Measurements from ENCODE around the gene ANKRD1. TPM values are rescaled to one million over a fixed set of nuclear protein-coding genes. Genes with fewer than 3 reads are reported as not detected.
"Not testable (repeated sequence)": the region's sequence is repeated elsewhere in the genome, so short reads cannot be mapped to it uniquely, and the experiment has no call there.

ANKRD1 gene
- total and polyA plus RNA-seq, 11 donors: 1,315 to 9,579 (median 4,181) TPM

DNA sequence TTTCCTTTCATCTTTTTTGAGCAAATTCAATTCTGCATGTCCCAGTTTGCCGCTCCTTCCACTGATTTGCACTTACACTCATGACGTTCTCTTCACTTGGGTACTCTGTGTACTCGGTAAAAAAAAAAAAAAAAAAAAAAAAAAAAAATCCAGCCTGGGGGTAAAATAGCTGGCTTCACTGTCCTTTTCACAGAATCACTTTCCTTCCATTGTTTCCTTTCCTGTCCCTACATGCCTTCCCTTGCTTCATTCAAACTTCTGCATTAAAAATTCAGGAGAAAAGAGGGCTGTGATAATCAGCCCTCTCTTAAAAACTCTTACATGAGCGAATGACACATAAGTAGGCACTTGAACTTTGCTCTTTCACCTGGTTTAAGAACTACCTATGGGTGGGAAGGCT is 8.7 kb downstream of the ANKRD1 start:
- peak in 1 of 4 donors; percentile 2 for ATAC-seq

DNA sequence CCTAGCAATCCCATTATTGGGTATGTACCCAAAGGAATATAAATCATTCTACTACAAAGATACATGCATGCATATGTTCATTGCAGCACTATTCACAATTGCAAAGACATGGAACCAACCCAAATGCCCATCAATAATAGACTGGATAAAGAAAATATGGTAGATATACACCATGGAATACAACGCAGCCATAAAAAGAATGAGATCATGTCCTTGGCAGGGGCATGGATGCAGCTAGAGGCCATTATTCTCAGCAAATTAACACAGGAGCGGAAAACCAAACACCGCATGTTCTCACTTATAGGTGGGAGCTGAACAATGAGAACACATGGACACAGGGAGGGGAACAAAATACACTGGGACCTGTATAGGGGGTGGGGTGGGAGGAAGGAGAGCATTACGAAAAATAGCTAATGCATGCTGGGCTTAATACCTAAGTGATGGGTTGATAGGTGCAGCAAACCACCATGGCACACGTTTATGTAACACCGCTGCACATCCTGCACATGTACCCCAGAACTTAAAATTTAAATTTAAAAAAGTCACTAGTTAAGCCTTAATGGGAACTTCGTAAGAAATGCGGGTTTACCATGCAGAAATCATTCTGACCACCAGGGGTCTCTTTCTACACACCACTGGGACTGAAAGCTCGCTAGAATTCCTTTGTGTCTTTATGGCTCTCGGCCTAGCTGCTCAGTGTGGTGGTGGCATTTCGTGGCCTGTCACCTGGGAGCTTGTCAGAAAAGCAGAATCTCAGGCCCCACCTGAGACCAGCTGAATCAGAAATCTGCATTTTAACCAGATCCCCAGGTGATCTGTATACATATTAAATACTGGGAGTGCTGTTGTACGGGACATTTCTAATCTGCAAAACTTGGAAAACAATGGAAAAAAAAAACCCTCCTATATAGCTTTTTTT is 9.5 kb downstream of the ANKRD1 start:
- Histone ChIP-seq H3K4me1 (peaks cover 0 to 6% (median 0%) of the 10 kb centered on the region in 12 donors), H3K27ac (peak overlapping the region in 4 of 12 donors; percentile 1 to 36 (median 10)), H3K36me3 (peaks cover 0 to 38% (median 10%) of the 10 kb centered on the region in 9 donors), H3K9me3 (no peaks in the 10 kb centered on the region), H3K27me3 (no peaks in the 10 kb centered on the region), H3K4me3 (no peak overlapping the region)
- ATAC-seq (peak; percentile 51 to 84 (median 70)), DNase-seq (peak in 4 of 5 donors; percentile 59 to 69 (median 62))
- intact Hi-C loops (cut with DNase I): loop anchor here (1.0 to 10.0 kb wide), 8 partner anchors 53 to 341 kb away; no protein-coding TSS in a partner anchor
- 20 to 28% (median 22%) methylated on average over 12 of the region's 12 CpGs for WGBS, 4 donors
- TF ChIP-seq, protein P1, sequence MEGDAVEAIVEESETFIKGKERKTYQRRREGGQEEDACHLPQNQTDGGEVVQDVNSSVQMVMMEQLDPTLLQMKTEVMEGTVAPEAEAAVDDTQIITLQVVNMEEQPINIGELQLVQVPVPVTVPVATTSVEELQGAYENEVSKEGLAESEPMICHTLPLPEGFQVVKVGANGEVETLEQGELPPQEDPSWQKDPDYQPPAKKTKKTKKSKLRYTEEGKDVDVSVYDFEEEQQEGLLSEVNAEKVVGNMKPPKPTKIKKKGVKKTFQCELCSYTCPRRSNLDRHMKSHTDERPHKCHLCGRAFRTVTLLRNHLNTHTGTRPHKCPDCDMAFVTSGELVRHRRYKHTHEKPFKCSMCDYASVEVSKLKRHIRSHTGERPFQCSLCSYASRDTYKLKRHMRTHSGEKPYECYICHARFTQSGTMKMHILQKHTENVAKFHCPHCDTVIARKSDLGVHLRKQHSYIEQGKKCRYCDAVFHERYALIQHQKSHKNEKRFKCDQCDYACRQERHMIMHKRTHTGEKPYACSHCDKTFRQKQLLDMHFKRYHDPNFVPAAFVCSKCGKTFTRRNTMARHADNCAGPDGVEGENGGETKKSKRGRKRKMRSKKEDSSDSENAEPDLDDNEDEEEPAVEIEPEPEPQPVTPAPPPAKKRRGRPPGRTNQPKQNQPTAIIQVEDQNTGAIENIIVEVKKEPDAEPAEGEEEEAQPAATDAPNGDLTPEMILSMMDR (IDR thresholded peaks at IDR 0.05): peak; percentile 71 to 94 (median 88)
- peak in 1 of 2 donors; percentile 49 for TF ChIP-seq POLR2A (IDR thresholded peaks at IDR 0.05)

More for the DNA sequence above, 8.7 kb downstream of the ANKRD1 start:
- WGBS, 4 donors: 40 to 51% (median 44%) methylated on average over 4 of the region's 4 CpGs
- intact Hi-C loops (cut with DNase I): loop anchor here in 7 of 10 donors (2.0 to 10.0 kb wide), 6 partner anchors 53 to 341 kb away; no protein-coding TSS in a partner anchor
- no peak for DNase-seq
- peak in 1 of 2 donors; percentile 30 for TF ChIP-seq POLR2A (IDR thresholded peaks at IDR 0.05)
- TF ChIP-seq, protein P1 (IDR thresholded peaks at IDR 0.05): no peak
- Histone ChIP-seq H3K4me3 (no peak overlapping the region), H3K27me3 (no peaks in the 10 kb centered on the region), H3K27ac (peak overlapping the region in 7 of 12 donors; percentile 1 to 36 (median 24)), H3K36me3 (peaks cover 0 to 46% (median 15%) of the 10 kb centered on the region in 9 donors), H3K4me1 (peaks cover 0 to 6% (median 0%) of the 10 kb centered on the region in 12 donors), H3K9me3 (no peaks in the 10 kb centered on the region)

DNA sequence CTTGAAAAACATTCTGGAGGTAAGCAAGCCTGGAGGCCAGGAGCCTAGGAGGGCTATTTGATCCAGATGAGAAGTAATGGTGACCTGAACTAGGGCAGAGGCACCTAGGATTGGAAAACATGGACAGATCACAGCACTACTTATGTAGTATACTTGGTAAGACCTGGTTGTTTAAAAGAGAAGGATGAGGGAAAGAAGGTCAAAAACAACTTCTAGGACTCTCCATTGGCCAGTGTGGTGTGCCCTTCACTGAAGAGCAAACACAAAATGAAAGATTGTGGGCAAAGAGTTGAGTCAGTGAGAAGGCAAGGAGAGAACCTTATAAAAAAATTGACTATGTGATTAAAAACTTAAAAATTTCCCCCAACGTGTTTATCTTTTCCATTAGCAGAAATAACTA is 14.3 kb downstream of the ANKRD1 start:
- ATAC-seq (no peak), DNase-seq (no peak)
- no peak overlapping the region for H3K27ac ChIP-seq
- peaks cover 0 to 39% (median 13%) of the 10 kb centered on the region in 9 donors for H3K36me3 ChIP-seq
- WGBS, 4 donors: 81 to 85% (median 83%) methylated on average over 1 of the region's 1 CpG
- no peaks in the 10 kb centered on the region for H3K9me3 ChIP-seq
- H3K4me3 ChIP-seq: no peak overlapping the region
- H3K4me1 ChIP-seq: peaks cover 0 to under 1% (median 0%) of the 10 kb centered on the region in 12 donors
- H3K27me3 ChIP-seq: no peaks in the 10 kb centered on the region
- TF ChIP-seq, protein P1 (IDR thresholded peaks at IDR 0.05): no peak
- no peak for TF ChIP-seq POLR2A (IDR thresholded peaks at IDR 0.05)
- intact Hi-C loops (cut with DNase I): loop anchor here in 1 of 10 donors (5.0 kb wide), 1 partner anchor 351 kb away; no protein-coding TSS in a partner anchor

DNA sequence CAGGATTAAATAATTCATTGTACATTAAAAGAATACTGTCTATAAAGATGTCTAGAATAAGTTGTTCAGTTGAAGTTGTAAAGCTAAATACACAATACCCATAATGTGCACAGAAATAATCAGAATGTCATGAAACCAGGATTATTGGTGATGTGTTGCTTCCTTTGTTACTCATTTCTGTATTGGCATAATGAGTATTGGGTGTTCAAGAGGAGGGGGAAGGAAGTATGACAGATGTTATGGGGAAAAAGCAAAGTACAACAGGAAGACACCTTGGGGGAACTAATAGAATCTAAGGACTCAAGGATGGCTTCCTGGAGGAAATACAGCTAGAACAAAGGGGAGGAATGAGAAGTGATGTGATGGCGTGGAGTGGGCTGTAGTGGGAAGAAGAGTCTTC is 15.0 kb downstream of the ANKRD1 start:
- no peaks in the 10 kb centered on the region for H3K4me1 ChIP-seq
- no peaks in the 10 kb centered on the region for H3K9me3 ChIP-seq
- no peaks in the 10 kb centered on the region for H3K27me3 ChIP-seq
- WGBS, 4 donors: 65 to 75% (median 71%) methylated on average over 1 of the region's 1 CpG
- no peak overlapping the region for H3K4me3 ChIP-seq
- intact Hi-C loops (cut with DNase I): loop anchor here in 1 of 10 donors (5.0 kb wide), 1 partner anchor 351 kb away; no protein-coding TSS in a partner anchor
- ATAC-seq (no peak), DNase-seq (no peak)
- TF ChIP-seq, protein P1 (IDR thresholded peaks at IDR 0.05): no peak
- TF ChIP-seq POLR2A (IDR thresholded peaks at IDR 0.05): no peak
- H3K36me3 ChIP-seq: peaks cover 0 to 45% (median 20%) of the 10 kb centered on the region in 9 donors
- no peak overlapping the region for H3K27ac ChIP-seq

DNA sequence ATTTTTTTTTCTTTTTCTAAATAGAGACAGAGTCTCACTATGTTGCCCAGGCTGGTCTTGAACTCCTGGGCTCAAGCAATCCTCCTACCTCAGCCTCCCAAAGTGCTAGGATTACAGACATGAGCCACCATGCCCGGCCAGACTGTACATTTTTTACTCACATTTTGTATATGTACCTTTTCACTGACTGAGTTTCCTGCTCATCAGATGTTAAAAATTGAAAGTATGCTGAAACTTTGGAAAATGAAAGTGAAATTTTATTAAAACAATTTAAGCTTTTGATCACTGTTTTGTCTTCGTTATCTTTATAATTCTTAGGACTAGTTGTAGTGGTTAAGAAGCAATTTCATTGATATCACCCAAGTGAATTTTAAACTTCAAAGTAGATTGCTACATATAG is 24.0 kb downstream of the ANKRD1 start:
- Histone ChIP-seq H3K36me3 (peaks cover 0 to 98% (median 73%) of the 10 kb centered on the region in 9 donors), H3K4me1 (peaks cover 0 to 12% (median 0%) of the 10 kb centered on the region in 12 donors)
- H3K9me3 ChIP-seq; DNase-seq; H3K4me3 ChIP-seq; H3K27ac ChIP-seq; H3K27me3 ChIP-seq; ATAC-seq; intact Hi-C loops (cut with DNase I): not testable (repeated sequence)
- 85 to 91% (median 89%) methylated on average over 2 of the region's 2 CpGs for WGBS, 4 donors

Data from heart left ventricle (tissue), 16 donors.